GM18505 (cell line): Measurements from ENCODE around the gene HSPB7.

Experiments
- ATAC-seq: cut with Tn5 transposase; IDR thresholded peaks from one replicate; pipeline ENCODE4 v1.9.1; 2021; ENCODE audit not compliant: unreplicated experiment
- POLR2A ChIP-seq: IDR thresholded peaks from 4 replicates; pipeline ENCODE4 v1.6.1; 2011; ENCODE audit warnings: borderline replicate concordance; ENCODE audit not compliant: insufficient read depth, insufficient read length; ENCODE audit errors: extremely low read depth

HSPB7 gene

GRCh38 chr1:15974855-15975254 lies 43.0 kb downstream of the HSPB7 start:
- TF ChIP-seq POLR2A, result no peak

GRCh38 chr1:15973772-15974171 lies 44.1 kb downstream of the HSPB7 start:
- ATAC-seq, result no peak
- TF ChIP-seq POLR2A, result no peak

More at GRCh38 chr1:15974855-15975254, 43.0 kb downstream of the HSPB7 start:
- ATAC-seq, result no peak

GRCh38 chr1:15972409-15972808 lies 45.4 kb downstream of the HSPB7 start:
- TF ChIP-seq POLR2A, result no peak
- ATAC-seq, result no peak

- no peak for TF ChIP-seq POLR2A
- no peak for ATAC-seq
Observed at GRCh38 chr1:15970911-15971310, 46.9 kb downstream of the HSPB7 start.

GRCh38 chr1:15969321-15969880 lies 48.4 kb downstream of the HSPB7 start:
- no peak for ATAC-seq

GRCh38 chr1:15968172-15968571 lies 49.7 kb downstream of the HSPB7 start:
- no peak for ATAC-seq
- TF ChIP-seq POLR2A, result no peak

More at GRCh38 chr1:15969321-15969880, 48.4 kb downstream of the HSPB7 start:
- no peak for TF ChIP-seq POLR2A

- no peak for ATAC-seq
- TF ChIP-seq POLR2A, result no peak
Observed at GRCh38 chr1:15966956-15967344, 50.9 kb downstream of the HSPB7 start.

- TF ChIP-seq POLR2A, result peak; percentile 26
- peak; percentile 53 for ATAC-seq
Observed at GRCh38 chr1:15966081-15966955, 51.5 kb downstream of the HSPB7 start.

GRCh38 chr1:15965228-15965767 lies 52.5 kb downstream of the HSPB7 start:
- ATAC-seq, result no peak

More at GRCh38 chr1:15965228-15965767, 52.5 kb downstream of the HSPB7 start:
- peak; percentile 30 for TF ChIP-seq POLR2A
